Measurements from ENCODE around the gene NOTCH1.
A peak's percentile ranks its signal among the peaks of the same experiment; 100 is the strongest.

NOTCH1 gene

DNA sequence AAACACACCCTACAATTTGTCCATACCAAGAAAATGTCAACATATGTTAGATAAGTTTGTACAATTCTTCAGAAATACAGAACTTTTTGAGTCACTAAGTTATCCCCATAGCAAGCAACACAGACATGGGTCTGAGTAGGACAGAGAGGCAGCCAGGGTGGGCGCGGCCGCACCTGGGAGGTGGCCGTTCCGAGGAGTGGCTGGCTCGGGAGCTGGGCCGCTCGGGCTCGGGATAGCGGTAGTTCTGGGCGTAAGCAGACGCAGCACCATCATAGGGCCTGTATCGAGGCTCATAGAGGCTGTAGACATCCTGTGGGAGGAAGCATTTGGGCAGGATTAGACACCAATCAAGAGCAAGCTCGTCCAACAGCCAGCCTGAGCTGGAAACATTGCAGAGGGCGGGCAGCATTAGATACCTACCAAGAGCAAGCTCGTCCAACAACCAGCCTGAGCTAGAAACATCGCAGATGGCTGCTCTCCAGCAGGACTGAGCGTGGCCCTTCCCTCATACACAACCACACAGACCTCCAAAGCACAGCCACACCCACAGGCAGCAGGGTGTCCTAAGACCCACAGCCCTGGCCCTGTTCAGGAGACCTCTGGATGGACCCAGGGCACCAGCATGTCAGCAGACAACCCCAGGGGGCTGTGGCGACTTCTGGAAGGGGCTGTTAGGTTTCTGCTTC lies 73.9 kb downstream of the NOTCH1 start:
- no peak for DNase-seq (ENCODE audit: low spot score)
- TF ChIP-seq, protein P1, sequence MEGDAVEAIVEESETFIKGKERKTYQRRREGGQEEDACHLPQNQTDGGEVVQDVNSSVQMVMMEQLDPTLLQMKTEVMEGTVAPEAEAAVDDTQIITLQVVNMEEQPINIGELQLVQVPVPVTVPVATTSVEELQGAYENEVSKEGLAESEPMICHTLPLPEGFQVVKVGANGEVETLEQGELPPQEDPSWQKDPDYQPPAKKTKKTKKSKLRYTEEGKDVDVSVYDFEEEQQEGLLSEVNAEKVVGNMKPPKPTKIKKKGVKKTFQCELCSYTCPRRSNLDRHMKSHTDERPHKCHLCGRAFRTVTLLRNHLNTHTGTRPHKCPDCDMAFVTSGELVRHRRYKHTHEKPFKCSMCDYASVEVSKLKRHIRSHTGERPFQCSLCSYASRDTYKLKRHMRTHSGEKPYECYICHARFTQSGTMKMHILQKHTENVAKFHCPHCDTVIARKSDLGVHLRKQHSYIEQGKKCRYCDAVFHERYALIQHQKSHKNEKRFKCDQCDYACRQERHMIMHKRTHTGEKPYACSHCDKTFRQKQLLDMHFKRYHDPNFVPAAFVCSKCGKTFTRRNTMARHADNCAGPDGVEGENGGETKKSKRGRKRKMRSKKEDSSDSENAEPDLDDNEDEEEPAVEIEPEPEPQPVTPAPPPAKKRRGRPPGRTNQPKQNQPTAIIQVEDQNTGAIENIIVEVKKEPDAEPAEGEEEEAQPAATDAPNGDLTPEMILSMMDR (IDR thresholded peaks at IDR 0.05; ENCODE audit: extremely low read depth, insufficient read depth, missing control alignments): no peak
- in situ Hi-C loops (cut with MboI; ENCODE audit: low pct_unique_long_range_greater_than_20kb, low sequenced_read_pairs, unreplicated experiment): no loop called here

DNA sequence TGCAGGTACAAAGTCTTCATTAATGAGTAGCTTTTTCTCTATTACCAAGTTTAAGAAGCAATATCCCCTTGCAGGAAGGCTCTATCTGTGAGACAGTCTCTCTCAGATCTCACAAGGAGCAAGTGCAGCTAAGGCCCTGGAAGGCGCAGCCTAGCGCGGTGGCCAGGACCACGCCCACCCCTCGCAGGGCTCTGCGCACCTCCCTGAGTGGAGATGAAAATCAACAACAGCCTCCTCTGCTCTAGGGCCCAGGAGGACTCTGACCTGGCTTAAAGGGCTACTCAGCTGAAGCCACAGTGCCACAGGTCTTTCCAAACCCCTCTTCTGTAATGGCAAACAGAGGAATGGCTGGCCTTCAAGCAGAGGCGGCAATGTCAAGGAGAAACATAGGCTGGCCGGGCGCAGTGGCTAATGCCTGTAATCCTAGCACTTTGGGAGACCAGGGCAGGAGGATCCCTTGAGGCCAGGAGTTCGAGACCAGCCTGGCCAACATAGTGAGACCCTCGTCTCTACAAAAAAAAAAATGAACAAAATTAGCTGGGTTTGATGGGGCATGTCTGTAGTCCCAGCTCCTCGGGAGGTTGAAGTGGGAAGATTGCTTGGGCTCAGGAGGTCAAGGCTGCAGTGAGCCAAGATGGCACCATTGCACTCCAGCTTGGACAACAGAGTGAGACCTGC lies 74.9 kb downstream of the NOTCH1 start:
- no peak for DNase-seq (ENCODE audit: low spot score)
- TF ChIP-seq, protein P1 (IDR thresholded peaks at IDR 0.05; ENCODE audit: extremely low read depth, insufficient read depth, missing control alignments): no peak
- in situ Hi-C loops (cut with MboI; ENCODE audit: low pct_unique_long_range_greater_than_20kb, low sequenced_read_pairs, unreplicated experiment): no loop called here

DNA sequence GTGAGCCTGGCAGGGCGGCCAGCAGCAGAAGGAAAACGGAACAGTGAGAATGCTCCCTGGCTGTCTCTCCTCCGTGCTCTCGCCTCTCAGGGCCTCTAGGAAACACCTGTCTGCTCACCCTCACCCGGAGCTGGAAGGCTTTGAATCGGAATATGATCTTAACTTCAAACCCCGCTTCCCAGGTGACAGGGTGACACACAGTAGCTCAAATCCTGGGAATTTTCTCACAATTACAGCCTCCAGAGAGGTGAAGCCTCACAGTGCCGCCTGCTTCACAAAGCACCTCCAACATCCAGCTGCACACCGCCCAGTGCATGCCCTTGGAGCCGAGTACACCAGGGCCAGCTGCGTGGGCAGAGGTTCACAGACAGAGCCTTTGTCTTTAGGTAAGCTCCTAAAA lies 75.5 kb downstream of the NOTCH1 start:
- no peak for DNase-seq (ENCODE audit: low spot score)
- TF ChIP-seq, protein P1 (IDR thresholded peaks at IDR 0.05; ENCODE audit: extremely low read depth, insufficient read depth, missing control alignments): no peak
- in situ Hi-C loops (cut with MboI; ENCODE audit: low pct_unique_long_range_greater_than_20kb, low sequenced_read_pairs, unreplicated experiment): no loop called here

DNA sequence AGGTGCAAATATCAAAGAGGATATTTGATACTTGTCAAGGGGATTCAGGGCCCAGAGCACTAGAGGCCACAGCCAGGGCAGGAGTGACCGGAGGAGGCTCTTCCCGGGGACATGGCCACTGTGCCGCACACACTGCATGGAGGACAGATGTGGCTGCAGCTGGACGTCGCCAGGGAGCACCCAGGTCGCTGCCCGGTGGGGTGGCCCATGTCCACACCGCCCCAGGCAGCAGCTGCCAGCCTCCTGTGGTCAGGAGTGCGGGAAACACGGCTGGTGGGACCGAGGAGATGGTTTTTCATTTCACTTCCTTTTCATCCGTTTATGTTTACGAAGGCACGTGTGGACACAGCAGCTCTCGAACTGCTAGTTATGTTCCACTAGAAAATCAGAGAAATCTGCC lies 78.1 kb downstream of the NOTCH1 start:
- DNase-seq (ENCODE audit: low spot score): no peak
- in situ Hi-C loops (cut with MboI; ENCODE audit: low pct_unique_long_range_greater_than_20kb, low sequenced_read_pairs, unreplicated experiment): no loop called here
- TF ChIP-seq, protein P1 (IDR thresholded peaks at IDR 0.05; ENCODE audit: extremely low read depth, insufficient read depth, missing control alignments): no peak

DNA sequence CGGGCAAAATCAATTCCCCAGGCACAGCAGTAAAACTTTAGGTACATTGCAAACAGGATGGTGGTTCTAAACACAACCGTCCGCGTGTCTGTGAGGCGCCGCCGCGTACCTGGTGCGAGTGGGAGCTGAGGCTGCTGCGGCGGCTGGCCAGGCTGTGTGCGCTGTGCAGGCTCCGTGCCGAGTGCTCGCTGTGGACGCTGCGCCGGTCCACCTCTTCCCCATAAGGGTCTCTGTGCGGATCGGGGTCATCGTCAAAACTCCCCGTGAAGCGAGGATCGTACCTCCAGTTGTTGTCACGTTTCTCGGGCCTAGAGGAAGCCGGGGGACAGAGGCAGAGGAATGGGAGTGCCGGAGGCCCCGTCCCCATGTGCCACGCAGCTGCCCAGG lies 79.7 kb downstream of the NOTCH1 start:
- in situ Hi-C loops (cut with MboI; ENCODE audit: low pct_unique_long_range_greater_than_20kb, low sequenced_read_pairs, unreplicated experiment): no loop called here
- TF ChIP-seq, protein P1 (IDR thresholded peaks at IDR 0.05; ENCODE audit: extremely low read depth, insufficient read depth, missing control alignments): no peak
- DNase-seq (ENCODE audit: low spot score): no peak

DNA sequence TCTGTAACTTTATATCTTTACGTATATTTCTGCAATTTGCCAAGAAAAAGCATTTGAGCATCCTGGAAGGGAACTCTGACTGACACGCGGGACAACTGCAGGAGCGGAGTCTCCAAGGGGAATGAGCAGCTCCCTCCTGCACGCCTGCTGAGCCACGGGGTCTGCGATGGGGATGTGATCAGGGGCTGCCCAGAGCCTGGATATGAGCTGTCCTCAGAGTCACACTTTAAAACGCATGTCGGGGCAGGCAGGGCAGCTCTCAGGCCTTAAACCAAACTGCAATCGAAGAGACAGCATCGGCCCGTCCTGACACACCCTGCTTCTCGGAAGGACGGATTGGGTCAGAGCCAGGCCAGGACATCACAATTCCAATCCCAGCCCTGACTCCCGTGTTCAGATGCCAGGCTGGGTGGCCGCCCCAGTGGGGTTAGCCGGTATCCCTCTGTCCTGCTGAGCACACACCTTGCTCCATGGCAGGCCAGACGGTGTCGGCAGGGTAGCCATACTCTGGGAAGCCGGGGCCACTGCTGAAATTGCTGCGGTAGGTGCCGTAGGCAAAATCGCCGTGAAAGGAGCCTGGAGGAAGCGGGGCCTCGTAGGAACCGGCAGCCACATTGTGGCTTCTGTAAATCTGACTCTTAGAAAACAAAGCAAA lies 80.2 kb downstream of the NOTCH1 start:
- DNase-seq (ENCODE audit: low spot score): peak; percentile 24
- in situ Hi-C loops (cut with MboI; ENCODE audit: low pct_unique_long_range_greater_than_20kb, low sequenced_read_pairs, unreplicated experiment): no loop called here
- TF ChIP-seq, protein P1 (IDR thresholded peaks at IDR 0.05; ENCODE audit: extremely low read depth, insufficient read depth, missing control alignments): no peak

Measured in GM13977 (cell line).